MM.1S (cell line): ENCODE measurements around the gene SSU72.
"Not testable (repeated sequence)": the region's sequence is repeated elsewhere in the genome, so short reads cannot be mapped to it uniquely, and the experiment has no call there.

ENCODE experiments used
- CTCF ChIP-seq: fragments of 300-600 bp; sonication (generic); IDR thresholded peaks from 2 replicates; pipeline ENCODE4 v1.5.1; 2016; ENCODE audit warnings: antibody characterized with exemption, low read length, mixed read lengths
- EZH2 ChIP-seq: fragments of 300-600 bp; sonication (generic); optimal IDR thresholded peaks from 2 replicates; pipeline ENCODE3; 2017; ENCODE audit warnings: low read depth, mild to moderate bottlenecking, antibody characterized with exemption, low read length, mixed read lengths
- EZH2phosphoT487 ChIP-seq: fragments of 300-600 bp; sonication (generic); IDR thresholded peaks from 2 replicates; pipeline ENCODE4 v1.6.1; 2018; ENCODE audit warnings: antibody characterized with exemption, low read length

- TF ChIP-seq CTCF, EZH2, EZH2phosphoT487: not testable (repeated sequence)
These were observed 20.7 kb upstream of the SSU72 start for GRCh38 chr1:1595341-1595740.
